Measurements from ENCODE around the gene ABCF2. TPM values are rescaled to one million over a fixed set of nuclear protein-coding genes. Genes with fewer than 3 reads are reported as not detected.

ABCF2 gene
- total RNA-seq, 1 experiment from 2014 or later = 94.6 TPM

DNA sequence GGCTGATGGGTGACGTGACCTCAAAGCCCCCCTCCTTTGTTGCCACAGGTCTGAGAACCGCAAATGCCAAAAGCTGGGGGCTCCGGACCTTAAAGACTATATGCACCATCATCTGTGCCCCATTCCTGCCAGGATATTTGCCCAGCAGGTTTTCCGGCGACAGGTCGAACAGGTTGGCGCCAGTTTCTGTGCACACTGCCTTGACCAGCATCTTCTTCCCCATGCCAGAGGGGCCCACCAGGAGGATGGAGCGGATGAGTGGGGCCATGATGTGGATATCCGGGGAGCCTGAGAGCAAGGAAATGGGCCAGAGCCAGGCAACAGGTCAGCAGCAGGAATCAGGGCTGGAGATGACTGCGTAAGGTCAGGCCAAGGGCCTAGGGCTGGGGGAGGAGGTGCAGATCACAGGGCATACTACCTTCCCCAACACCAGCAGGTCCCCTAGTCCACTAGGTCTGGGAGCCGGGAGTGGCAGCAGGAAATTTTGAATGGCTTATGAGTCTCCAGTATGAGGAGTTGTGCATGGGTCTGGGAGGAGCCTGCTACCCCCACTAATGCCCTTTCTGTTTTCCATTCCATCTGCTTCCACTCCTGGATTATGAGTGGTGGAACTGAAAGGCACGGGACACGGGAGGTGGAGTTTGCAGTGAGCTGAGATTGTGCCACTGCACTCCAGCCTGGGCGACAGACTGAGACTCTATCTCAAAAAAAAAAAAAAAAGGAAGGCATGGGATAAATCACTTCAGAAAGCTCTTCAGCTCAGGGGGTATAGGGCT lies 33.6 kb downstream of the ABCF2 start:
- DNase-seq (ENCODE audit: low read depth, low spot score) = no peak
- in situ Hi-C loops (cut with HindIII; ENCODE audit: low pct_unique_long_range_greater_than_20kb, low sequenced_read_pairs) = no loop called here

DNA sequence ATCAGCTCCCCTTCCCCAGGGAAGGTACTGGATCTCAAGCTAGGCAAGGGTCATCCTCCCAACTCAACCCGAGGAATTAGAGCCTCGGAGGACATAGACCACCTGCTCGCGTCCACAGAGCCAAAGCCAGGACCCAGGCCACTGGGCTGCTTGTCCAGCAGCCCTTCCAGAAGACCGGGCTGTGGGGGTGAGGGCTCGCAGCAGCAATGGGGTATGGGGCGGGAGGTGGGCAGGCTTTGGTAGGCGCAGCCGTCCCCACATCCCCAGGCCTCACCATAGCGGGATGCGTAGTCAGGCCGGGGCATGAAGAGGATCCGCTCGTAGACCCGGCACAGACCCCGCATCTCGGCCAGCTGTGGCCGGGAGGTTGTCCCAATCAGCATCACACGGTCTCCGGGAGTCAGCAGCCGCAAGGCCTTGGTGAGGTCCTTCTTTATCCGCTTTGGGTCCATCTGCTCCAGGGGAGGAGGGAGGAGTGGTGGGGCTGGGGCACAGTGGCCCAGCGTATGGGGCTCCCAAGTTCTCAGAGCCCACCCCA lies 34.9 kb downstream of the ABCF2 start:
- in situ Hi-C loops (cut with HindIII; ENCODE audit: low pct_unique_long_range_greater_than_20kb, low sequenced_read_pairs) = no loop called here
- no peak for DNase-seq (ENCODE audit: low read depth, low spot score)

- no peak for DNase-seq (ENCODE audit: low read depth, low spot score)
- in situ Hi-C loops (cut with HindIII; ENCODE audit: low pct_unique_long_range_greater_than_20kb, low sequenced_read_pairs) = no loop called here
Measured at GRCh38 chr7:151191544-151191943, 35.5 kb downstream of the ABCF2 start.

GRCh38 chr7:151189038-151189437 lies 38.0 kb downstream of the ABCF2 start:
- DNase-seq (ENCODE audit: low read depth, low spot score) = no peak
- in situ Hi-C loops (cut with HindIII; ENCODE audit: low pct_unique_long_range_greater_than_20kb, low sequenced_read_pairs) = no loop called here

GRCh38 chr7:151188252-151188542 lies 38.8 kb downstream of the ABCF2 start:
- in situ Hi-C loops (cut with HindIII; ENCODE audit: low pct_unique_long_range_greater_than_20kb, low sequenced_read_pairs) = no loop called here
- DNase-seq (ENCODE audit: low read depth, low spot score) = no peak

DNA sequence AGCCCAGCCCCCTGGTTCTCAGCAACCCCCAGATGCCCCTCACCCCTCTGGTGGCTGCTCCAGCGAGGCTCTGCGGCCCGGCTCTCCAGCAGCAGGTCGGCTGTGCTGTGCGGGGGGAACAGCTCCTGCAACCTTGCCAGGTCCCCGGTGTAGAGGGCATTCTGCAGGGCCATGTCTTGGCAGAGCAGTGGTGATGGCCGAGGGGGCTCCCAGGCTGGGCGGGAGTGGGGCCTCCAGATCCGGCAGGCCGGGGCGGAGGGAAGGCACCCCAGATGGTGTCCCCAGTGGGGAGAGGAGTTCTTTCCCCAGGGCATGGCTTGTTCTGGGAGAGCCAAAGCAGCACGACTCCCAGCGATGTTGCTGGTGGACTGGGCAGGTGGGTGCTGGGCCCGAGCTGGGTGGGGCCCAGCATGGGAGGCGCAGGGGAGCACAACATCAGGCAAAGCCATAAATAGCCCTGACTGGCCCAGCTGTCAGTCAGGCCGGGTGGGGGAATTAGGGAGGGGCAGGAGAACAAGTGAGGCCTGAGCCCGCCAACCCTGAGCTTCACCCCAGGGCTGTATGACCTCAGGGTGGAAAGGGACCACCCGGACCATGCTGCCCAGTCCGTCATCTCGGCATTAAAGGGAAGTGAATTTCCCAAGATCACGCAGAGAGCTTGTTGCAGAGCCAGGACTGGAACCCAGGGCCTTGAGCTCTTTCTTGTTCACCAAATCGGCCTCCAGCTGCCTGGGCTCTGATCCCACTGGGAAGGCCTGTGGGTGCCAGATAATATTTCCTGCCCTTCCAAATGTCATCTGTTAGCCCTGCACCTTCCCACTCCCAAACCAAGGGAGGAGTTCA lies 39.4 kb downstream of the ABCF2 start:
- DNase-seq (ENCODE audit: low read depth, low spot score) = no peak
- in situ Hi-C loops (cut with HindIII; ENCODE audit: low pct_unique_long_range_greater_than_20kb, low sequenced_read_pairs) = no loop called here

GRCh38 chr7:151186640-151187408 lies 40.2 kb downstream of the ABCF2 start, which contains the start of gene ASB10:
TSS of gene ASB10 (minus strand) at chr7:151187250. CDS start at chr7:151187130, 120 bp downstream.
- no peak for DNase-seq (ENCODE audit: low read depth, low spot score)
- in situ Hi-C loops (cut with HindIII; ENCODE audit: low pct_unique_long_range_greater_than_20kb, low sequenced_read_pairs) = no loop called here

DNA sequence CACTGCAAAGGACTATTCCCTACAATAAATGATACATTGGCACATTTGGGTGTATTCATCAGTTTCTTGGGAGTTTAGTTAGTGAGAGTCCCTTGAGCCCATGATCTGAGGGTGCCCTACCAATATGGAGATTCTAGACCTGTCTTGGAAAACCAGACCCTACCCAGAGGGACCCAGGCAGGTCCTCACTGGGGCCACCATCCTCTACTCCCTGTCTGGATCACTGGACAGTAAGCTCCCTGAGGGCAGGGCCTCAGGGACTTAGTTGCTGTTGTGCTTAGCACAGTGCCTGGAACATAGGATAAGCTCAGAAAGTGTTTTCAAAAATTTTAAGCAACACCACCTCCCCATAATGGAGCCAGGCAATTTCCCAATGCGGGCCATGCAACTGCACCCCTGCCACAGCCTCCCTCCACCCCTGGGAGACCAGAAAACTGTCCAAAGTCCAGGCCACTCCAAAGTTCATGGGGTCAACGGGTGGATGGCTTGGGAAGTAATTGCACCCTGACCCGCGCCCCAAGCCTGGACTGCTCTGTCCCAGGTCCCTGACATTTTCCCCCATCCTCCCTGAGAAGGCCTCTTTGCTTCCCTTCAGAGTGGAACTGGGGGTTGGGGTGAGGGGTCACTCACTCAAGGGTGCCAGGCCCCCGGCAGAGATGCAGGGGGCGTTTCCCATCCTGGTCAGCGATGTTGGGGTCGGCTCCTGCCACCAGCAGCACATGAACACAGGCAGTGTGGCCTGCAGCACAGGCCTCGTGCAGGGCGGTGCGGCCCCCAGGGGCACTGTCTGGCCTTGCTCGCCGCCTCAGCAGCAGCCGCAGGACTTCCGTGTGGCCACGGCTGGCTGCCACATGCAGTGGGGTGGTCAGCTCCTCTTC lies 41.0 kb downstream of the ABCF2 start:
- in situ Hi-C loops (cut with HindIII; ENCODE audit: low pct_unique_long_range_greater_than_20kb, low sequenced_read_pairs) = no loop called here
- DNase-seq (ENCODE audit: low read depth, low spot score) = no peak

DNA sequence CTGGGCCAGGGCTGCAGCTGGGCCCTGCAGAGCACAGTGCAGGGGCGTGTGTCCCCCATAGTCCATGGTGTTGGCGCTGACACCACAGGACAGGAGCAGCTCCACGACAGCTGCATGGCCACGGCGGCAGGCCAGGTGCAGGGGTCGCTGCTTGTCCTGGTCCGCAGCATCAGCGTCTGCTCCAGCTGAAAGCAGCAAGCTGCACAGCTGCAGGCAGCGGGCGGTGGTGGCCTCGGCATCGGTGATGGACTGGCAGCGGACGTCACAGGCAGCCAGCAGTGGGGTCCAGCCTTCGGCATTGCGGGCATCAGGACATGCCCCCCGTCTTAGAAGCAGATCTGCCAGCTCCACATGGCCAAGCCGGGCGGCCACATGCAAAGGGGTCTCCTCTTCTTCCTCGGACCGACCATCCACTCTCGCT lies 46.0 kb downstream of the ABCF2 start:
- DNase-seq (ENCODE audit: low read depth, low spot score) = no peak
- in situ Hi-C loops (cut with HindIII; ENCODE audit: low pct_unique_long_range_greater_than_20kb, low sequenced_read_pairs) = no loop called here

DNA sequence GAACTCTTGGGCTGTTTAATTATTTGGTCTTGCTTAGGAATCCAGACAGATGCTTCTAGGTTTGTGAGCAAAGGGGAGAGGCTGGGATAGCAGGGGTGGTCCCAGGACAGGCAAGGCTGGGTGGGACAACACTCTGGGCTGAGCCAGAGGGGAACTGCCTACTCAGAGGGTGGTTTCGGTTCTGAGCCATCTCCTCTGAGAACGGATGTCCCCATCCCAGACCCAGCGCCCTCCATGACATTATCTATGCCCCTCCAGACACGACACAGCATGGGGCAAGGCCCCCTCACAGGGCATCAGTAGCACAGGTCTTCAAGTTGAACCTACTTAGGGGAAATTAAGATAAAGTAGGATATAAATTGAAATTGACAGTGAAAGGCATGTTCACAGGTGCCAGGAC lies 47.1 kb downstream of the ABCF2 start:
- in situ Hi-C loops (cut with HindIII; ENCODE audit: low pct_unique_long_range_greater_than_20kb, low sequenced_read_pairs) = no loop called here

DNA sequence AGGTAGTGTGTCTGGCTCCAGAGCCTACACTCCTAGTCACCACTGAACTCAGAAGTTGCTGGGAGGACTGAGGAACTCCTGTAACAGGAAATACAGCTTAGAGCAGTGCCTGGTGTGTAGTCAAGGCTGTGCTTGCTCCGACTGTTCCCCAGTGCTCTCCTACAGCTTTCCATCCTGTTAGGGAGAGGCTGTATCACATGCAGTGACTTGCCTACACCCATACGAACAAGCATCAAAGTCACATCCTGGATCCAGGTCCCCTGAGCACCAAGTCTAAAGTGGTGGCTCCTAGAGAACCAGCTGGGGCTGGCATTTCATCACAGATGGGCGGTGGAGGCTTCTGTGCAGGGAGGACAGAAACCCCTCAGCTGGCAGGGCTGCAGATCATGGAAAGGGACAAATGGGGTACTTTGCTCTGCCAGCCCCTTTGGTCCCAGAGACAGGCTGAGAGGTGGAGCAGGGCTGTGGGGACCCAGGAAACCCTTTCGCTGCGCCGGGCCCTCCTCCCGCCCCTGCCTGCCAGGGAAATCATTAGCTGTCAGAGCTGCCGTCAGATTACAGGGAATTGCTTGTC lies 47.6 kb downstream of the ABCF2 start:
- DNase-seq (ENCODE audit: low read depth, low spot score) = no peak
- in situ Hi-C loops (cut with HindIII; ENCODE audit: low pct_unique_long_range_greater_than_20kb, low sequenced_read_pairs) = no loop called here

More for the DNA sequence above, 47.1 kb downstream of the ABCF2 start:
- no peak for DNase-seq (ENCODE audit: low read depth, low spot score)

GRCh38 chr7:151178831-151179230 lies 48.2 kb downstream of the ABCF2 start:
- in situ Hi-C loops (cut with HindIII; ENCODE audit: low pct_unique_long_range_greater_than_20kb, low sequenced_read_pairs) = no loop called here
- DNase-seq (ENCODE audit: low read depth, low spot score) = no peak

- in situ Hi-C loops (cut with HindIII; ENCODE audit: low pct_unique_long_range_greater_than_20kb, low sequenced_read_pairs) = no loop called here
- no peak for DNase-seq (ENCODE audit: low read depth, low spot score)
Measured at GRCh38 chr7:151178236-151178635, 48.8 kb downstream of the ABCF2 start.

DNA sequence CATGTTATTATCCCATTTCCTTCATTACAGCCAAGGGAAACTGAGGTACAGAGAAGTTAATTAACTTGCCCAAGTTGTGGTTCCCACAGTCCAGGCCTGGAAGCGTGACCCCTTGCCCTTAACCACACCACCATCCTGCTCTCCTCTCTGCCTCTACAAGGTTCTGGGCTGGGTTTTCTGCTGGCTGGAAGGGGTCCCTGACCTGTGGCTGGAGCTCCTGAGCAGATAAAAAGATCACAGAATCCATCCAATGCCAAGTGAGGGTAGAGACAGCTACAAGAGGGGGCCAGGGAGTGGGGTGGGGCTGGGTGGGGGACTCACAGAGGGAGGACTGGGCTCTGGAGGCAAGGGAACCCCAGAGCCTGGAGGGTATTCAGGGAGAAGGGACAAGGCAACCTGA lies 49.7 kb downstream of the ABCF2 start:
- in situ Hi-C loops (cut with HindIII; ENCODE audit: low pct_unique_long_range_greater_than_20kb, low sequenced_read_pairs) = no loop called here
- DNase-seq (ENCODE audit: low read depth, low spot score) = no peak

GRCh38 chr7:151176401-151176800 lies 50.6 kb downstream of the ABCF2 start:
- in situ Hi-C loops (cut with HindIII; ENCODE audit: low pct_unique_long_range_greater_than_20kb, low sequenced_read_pairs) = no loop called here
- no peak for DNase-seq (ENCODE audit: low read depth, low spot score)

DNA sequence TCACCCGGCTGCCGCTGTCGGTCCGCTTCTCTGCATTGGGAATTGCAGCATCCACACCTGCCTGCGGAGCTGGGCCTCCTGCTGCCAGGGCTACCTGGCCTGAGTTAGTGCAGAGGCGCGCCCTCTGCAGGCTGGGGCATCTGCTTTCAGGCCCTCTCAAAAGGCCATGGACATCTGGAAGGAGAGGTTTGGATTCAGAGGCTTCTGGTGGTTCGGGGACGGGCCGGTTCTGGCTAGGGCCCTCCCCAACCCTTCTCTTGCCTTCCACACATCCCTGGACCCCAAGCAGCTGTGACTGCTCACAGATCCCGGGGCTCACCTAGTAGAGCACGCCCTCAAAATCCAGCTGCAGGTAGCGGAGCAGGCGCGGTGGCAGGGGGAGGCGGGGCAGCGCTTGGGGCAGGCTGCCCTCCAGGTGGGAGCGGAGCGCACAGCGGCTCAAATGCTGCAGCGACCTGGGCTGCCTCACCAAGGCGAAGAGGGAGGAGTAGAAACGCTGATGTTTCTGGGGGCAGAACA lies 51.2 kb downstream of the ABCF2 start:
- no peak for DNase-seq (ENCODE audit: low read depth, low spot score)
- in situ Hi-C loops (cut with HindIII; ENCODE audit: low pct_unique_long_range_greater_than_20kb, low sequenced_read_pairs) = no loop called here

Data from SK-MEL-5 (cell line).